H9 (cell line): ENCODE data around the gene TPM3. TPM values are rescaled to one million over a fixed set of nuclear protein-coding genes. Genes with fewer than 3 reads are reported as not detected.

Experiments used
- DNase-seq: peaks from one replicate; pipeline ENCODE4 v3.0.0-alpha.2; 2017
- H2AFZ ChIP-seq: one replicate; pipeline ENCODE4 v1.6.1; 2013; ENCODE audit warnings: mild to moderate bottlenecking, low read length, control low read depth, moderate library complexity
- H2AK5ac ChIP-seq: 2 replicates; pipeline ENCODE4 v1.6.1; 2013; ENCODE audit warnings: low read length, control low read depth, mixed read lengths; ENCODE audit not compliant: insufficient read length
- H2BK120ac ChIP-seq: one replicate; pipeline ENCODE4 v1.6.1; 2013; ENCODE audit warnings: low read depth, mild to moderate bottlenecking, low read length, control low read depth, inconsistent platforms; ENCODE audit not compliant: poor library complexity, severe bottlenecking
- H2BK12ac ChIP-seq: 2 replicates; pipeline ENCODE4 v1.6.1; 2013; ENCODE audit warnings: low read length, control low read depth, mixed read lengths, low read depth; ENCODE audit not compliant: insufficient read length
- H2BK15ac ChIP-seq: 2 replicates; pipeline ENCODE4 v1.6.1; 2013; ENCODE audit warnings: low read depth, low read length, control low read depth
- H2BK20ac ChIP-seq: one replicate; pipeline ENCODE4 v1.6.1; 2013; ENCODE audit warnings: low read depth, mild to moderate bottlenecking, low read length, control low read depth, inconsistent platforms; ENCODE audit not compliant: poor library complexity, severe bottlenecking
- H2BK5ac ChIP-seq: 2 replicates; pipeline ENCODE4 v1.6.1; 2013; ENCODE audit warnings: low read length, control low read depth, mixed read lengths; ENCODE audit not compliant: insufficient read length
- H3K14ac ChIP-seq: 2 replicates; pipeline ENCODE4 v1.6.1; 2013; ENCODE audit warnings: low read length, control low read depth; ENCODE audit not compliant: insufficient read depth
- H3K18ac ChIP-seq: 2 replicates; pipeline ENCODE4 v1.6.1; 2013; ENCODE audit warnings: low read depth, mild to moderate bottlenecking, mixed read lengths, low read length, control low read depth; ENCODE audit not compliant: insufficient read length
- H3K23ac ChIP-seq: 2 replicates; pipeline ENCODE4 v1.6.1; 2013; ENCODE audit warnings: low read length, control low read depth, mixed read lengths, low read depth; ENCODE audit not compliant: insufficient read length
- H3K23me2 ChIP-seq: 2 replicates; pipeline ENCODE4 v1.6.1; 2013; ENCODE audit warnings: low read depth, mild to moderate bottlenecking, mixed read lengths, low read length, control low read depth; ENCODE audit not compliant: insufficient read length, poor library complexity, severe bottlenecking
- H3K27ac ChIP-seq: 2 replicates; pipeline ENCODE4 v1.5.1; 2013; ENCODE audit warnings: low read length, control low read depth, mixed read lengths, low read depth; ENCODE audit not compliant: insufficient read length
- H3K27me3 ChIP-seq: 2 replicates; pipeline ENCODE4 v1.6.1; 2013; ENCODE audit warnings: low read length, control low read depth, inconsistent platforms; ENCODE audit not compliant: insufficient read depth
- H3K4ac ChIP-seq: 2 replicates; pipeline ENCODE4 v1.6.1; 2013; ENCODE audit warnings: low read depth, mild to moderate bottlenecking, control low read depth, inconsistent platforms, low read length, moderate library complexity
- H3K4me1 ChIP-seq: 2 replicates; pipeline ENCODE4 v1.6.1; 2013; ENCODE audit warnings: low read length, control low read depth, inconsistent platforms; ENCODE audit not compliant: insufficient read depth
- H3K4me2 ChIP-seq: 2 replicates; pipeline ENCODE4 v1.6.1; 2013; ENCODE audit warnings: low read length, control low read depth, mixed read lengths; ENCODE audit not compliant: insufficient read length, insufficient read depth
- H3K56ac ChIP-seq: 2 replicates; pipeline ENCODE4 v1.6.1; 2013; ENCODE audit warnings: low read depth, mild to moderate bottlenecking, mixed read lengths, low read length, control low read depth; ENCODE audit not compliant: insufficient read length
- H3K79me1 ChIP-seq: 2 replicates; pipeline ENCODE4 v1.6.1; 2013; ENCODE audit warnings: low read depth, mild to moderate bottlenecking, moderate library complexity, low read length, control low read depth, inconsistent platforms; ENCODE audit not compliant: insufficient read depth, poor library complexity, severe bottlenecking
- H3K79me2 ChIP-seq: 2 replicates; pipeline ENCODE4 v1.6.1; 2013; ENCODE audit warnings: low read length, control low read depth, inconsistent platforms; ENCODE audit not compliant: insufficient read depth
- H3K9ac ChIP-seq: 2 replicates; pipeline ENCODE4 v1.6.1; 2013; ENCODE audit warnings: low read length, control low read depth, mixed read lengths; ENCODE audit not compliant: insufficient read length; ENCODE audit errors: extremely low read depth
- H3K9me3 ChIP-seq: one replicate; pipeline ENCODE4 v1.6.1; 2013; ENCODE audit warnings: low read depth, low read length, inconsistent platforms; ENCODE audit not compliant: control insufficient read depth
- H3T11ph ChIP-seq: one replicate; pipeline ENCODE4 v1.6.1; 2013; ENCODE audit warnings: mild to moderate bottlenecking, low read length, control low read depth, inconsistent platforms
- H4K20me1 ChIP-seq: one replicate; pipeline ENCODE4 v1.6.1; 2013; ENCODE audit not compliant: control insufficient read depth, insufficient read length, insufficient read depth
- H4K5ac ChIP-seq: 2 replicates; pipeline ENCODE4 v1.6.1; 2013; ENCODE audit warnings: low read depth, mild to moderate bottlenecking, mixed read lengths, low read length, control low read depth; ENCODE audit not compliant: insufficient read length
- H4K8ac ChIP-seq: replicated peaks from 2 replicates; pipeline ENCODE4 v1.6.1; 2013; ENCODE audit warnings: low read length, control low read depth, mixed read lengths, low read depth; ENCODE audit not compliant: insufficient read length
- H4K91ac ChIP-seq: 2 replicates; pipeline ENCODE4 v1.6.1; 2013; ENCODE audit warnings: low read depth, mild to moderate bottlenecking, moderate library complexity, mixed read lengths, low read length, control low read depth; ENCODE audit not compliant: insufficient read length
- H3K27ac Mint-ChIP-seq, 3 experiments: 2 replicates in 2 of 3; 3 replicates in 1 of 3; pipeline ENCODE4 v1.8.0; 2020 to 2021; ENCODE audit warnings: mixed read lengths in 3 of 3, mild to moderate bottlenecking in 1 of 3, moderate library complexity in 1 of 3
- H3K27me3 Mint-ChIP-seq: 2 replicates; pipeline ENCODE4 v1.8.0; 2021; ENCODE audit warnings: low read depth, mild to moderate bottlenecking, moderate library complexity, mixed read lengths
- H3K36me3 Mint-ChIP-seq, 3 experiments: 2 replicates in 2 of 3; 3 replicates in 1 of 3; pipeline ENCODE4 v1.8.0; 2020 to 2021; ENCODE audit warnings: low read depth in 3 of 3, mixed read lengths in 3 of 3; ENCODE audit not compliant: insufficient read depth in 1 of 3
- H3K4me1 Mint-ChIP-seq, 2 experiments: 2 replicates each; pipeline ENCODE4 v1.8.0; 2020; ENCODE audit warnings: mixed read lengths in 2 of 2
- H3K4me3 Mint-ChIP-seq, 2 experiments: 2 replicates in 1 of 2; 3 replicates in 1 of 2; pipeline ENCODE4 v1.8.0; 2020 to 2021; ENCODE audit warnings: mild to moderate bottlenecking in 2 of 2, mixed read lengths in 2 of 2, moderate library complexity in 1 of 2
- H3K9me3 Mint-ChIP-seq, 2 experiments: 2 replicates in 1 of 2; 3 replicates in 1 of 2; pipeline ENCODE4 v1.8.0; 2020; ENCODE audit warnings: mild to moderate bottlenecking in 2 of 2, mixed read lengths in 2 of 2, moderate library complexity in 1 of 2
- CTCF ChIP-seq: fragments of 200-600 bp; sonication (generic); conservative IDR thresholded peaks from 3 replicates; pipeline ENCODE4 v1.8.0; 2021; ENCODE audit warnings: antibody characterized with exemption, mild to moderate bottlenecking
- WGBS: extraction: QIAGEN DNeasy Blood & Tissue Kit; methylation state at CpG from one replicate; pipeline ENCODE4 v1.1.7; 2013; ENCODE audit warnings: missing lambda C conversion rate, low lambda C conversion rate, mixed read lengths; ENCODE audit not compliant: insufficient read length; ENCODE audit errors: extremely low coverage; 5-methylcytosine and 5-hydroxymethylcytosine counted together
- total RNA-seq: library from RNA; stranded (reverse); gene quantifications from 2 replicates; pipeline ENCODE4 v1.2.1, GENCODE V29; 2021

The TPM3 gene
- total RNA-seq, 1 experiment from 2014 or later = 508 TPM

- no peak for TF ChIP-seq CTCF
- no peak overlapping the region for H2BK120ac ChIP-seq
- no peaks in the 10 kb centered on the region for H3K79me1 ChIP-seq
- H3K4me1 Mint-ChIP-seq = no peaks in the 10 kb centered on the region
- no peak overlapping the region for H3K14ac ChIP-seq
- H3K27ac ChIP-seq = no peak overlapping the region
- no peaks in the 10 kb centered on the region for H3K23me2 ChIP-seq
- H2BK20ac ChIP-seq = no peak overlapping the region
- H3K9me3 Mint-ChIP-seq = no peaks in the 10 kb centered on the region
- no peak overlapping the region for H2AFZ ChIP-seq
- no peak overlapping the region for H3K4me2 ChIP-seq
- no peaks in the 10 kb centered on the region for H3K79me2 ChIP-seq
- no peaks in the 10 kb centered on the region for H3K27me3 ChIP-seq
- peak overlapping the region in 2 of 3 experiments; percentile 12 to 16; a peak in 2 of 7 replicates for H3K27ac Mint-ChIP-seq
- H3K18ac ChIP-seq = no peak overlapping the region
- H3K4me1 ChIP-seq = no peaks in the 10 kb centered on the region
- H3K9ac ChIP-seq = no peak overlapping the region
- no peak overlapping the region for H3K4me3 Mint-ChIP-seq
- no peak overlapping the region for H3K56ac ChIP-seq
- no peak overlapping the region for H4K5ac ChIP-seq
- no peaks in the 10 kb centered on the region for H4K20me1 ChIP-seq
- no peak overlapping the region for H4K8ac ChIP-seq
- H3T11ph ChIP-seq = no peak overlapping the region
- H2AK5ac ChIP-seq = no peak overlapping the region
- no peak for DNase-seq
- H3K4ac ChIP-seq = no peak overlapping the region
- H3K27me3 Mint-ChIP-seq = no peaks in the 10 kb centered on the region
- H3K36me3 Mint-ChIP-seq = peaks cover 45 to 79% (median 72%) of the 10 kb centered on the region in 3 experiments
- H2BK15ac ChIP-seq = no peak overlapping the region
- no peak overlapping the region for H3K23ac ChIP-seq
- H2BK12ac ChIP-seq = no peak overlapping the region
- H4K91ac ChIP-seq = no peak overlapping the region
- no peaks in the 10 kb centered on the region for H3K9me3 ChIP-seq
- H2BK5ac ChIP-seq = no peak overlapping the region
- no CpG with 5 or more reads among the region's 5 CpGs for WGBS
Measured at GRCh38 chr1:154208677-154209388, 16.9 kb upstream of the TPM3 start.
